Naive thymus-derived CD4-positive, alpha-beta T cell (primary cell): ENCODE measurements around the gene ATP6AP2. TPM values are rescaled to one million over a fixed set of nuclear protein-coding genes. Genes with fewer than 3 reads are reported as not detected.
"Not testable (repeated sequence)": the region's sequence is repeated elsewhere in the genome, so short reads cannot be mapped to it uniquely, and the experiment has no call there.

Experiments used
- ATAC-seq: fragments of 150-1000 bp; cut with Tn5 transposase; 2 replicates; pipeline ENCODE4 v1.10.0; 2021; ENCODE audit warnings: mild to moderate bottlenecking, moderate library complexity
- CTCF ChIA-PET: fragments of 350-600 bp; sonication (Branson Sonifier 250); formaldehyde crosslinking; loops from one replicate; lab custom pipeline; 2021; ENCODE audit warnings: antibody characterized with exemption; lab: Charles Lee
- POLR2A ChIA-PET: fragments of 350-600 bp; sonication (Branson Sonifier 250); formaldehyde crosslinking; loops from one replicate; lab custom pipeline; 2021; ENCODE audit warnings: antibody characterized with exemption, inconsistent platforms; lab: Charles Lee
- DNase-seq, 9 donors: peaks; one replicate each; pipeline versions ENCODE4 v3.0.0 to v3.0.0-alpha.2; 2020 to 2022; ENCODE audit warnings: mixed read lengths in 1 of 9
- H3K27ac ChIP-seq: one replicate; pipeline ENCODE4 v1.7.0; 2013; ENCODE audit warnings: mild to moderate bottlenecking, low read depth, low read length, moderate library complexity
- H3K27me3 ChIP-seq, 2 donors: one replicate each; pipeline ENCODE4 v1.7.0; 2013; ENCODE audit warnings: low read length in 2 of 2, mild to moderate bottlenecking in 2 of 2, moderate library complexity in 2 of 2; ENCODE audit not compliant: control insufficient read depth in 2 of 2, insufficient read depth in 2 of 2
- H3K36me3 ChIP-seq, 3 experiments: 1 replicate in 2 of 3; 2 replicates in 1 of 3; pipeline ENCODE4 v1.7.0; 2013; ENCODE audit warnings: low read length in 3 of 3, mild to moderate bottlenecking in 3 of 3, moderate library complexity in 1 of 3; ENCODE audit not compliant: insufficient read depth in 3 of 3, control insufficient read depth in 2 of 3
- H3K4me1 ChIP-seq, 2 donors: one replicate each; pipeline ENCODE4 v1.7.0; 2013; ENCODE audit warnings: low read length in 2 of 2, mild to moderate bottlenecking in 2 of 2, moderate library complexity in 1 of 2; ENCODE audit not compliant: control insufficient read depth in 2 of 2, insufficient read depth in 2 of 2
- H3K4me3 ChIP-seq: 2 replicates; pipeline ENCODE4 v1.7.0; 2013; ENCODE audit warnings: mild to moderate bottlenecking, low read length
- H3K9me3 ChIP-seq, 3 experiments: 1 replicate in 2 of 3; 2 replicates in 1 of 3; pipeline ENCODE4 v1.7.0; 2013; ENCODE audit warnings: low read length in 3 of 3; ENCODE audit not compliant: control insufficient read depth in 2 of 3
- H3K27ac Mint-ChIP-seq, 9 donors: one replicate each; pipeline ENCODE4 v1.8.0; 2020 to 2022; ENCODE audit warnings: mixed read lengths in 9 of 9, mild to moderate bottlenecking in 8 of 9, moderate library complexity in 5 of 9, inconsistent platforms in 2 of 9
- H3K27me3 Mint-ChIP-seq, 5 donors: one replicate each; pipeline ENCODE4 v1.8.0; 2021 to 2022; ENCODE audit warnings: mixed read lengths in 5 of 5, mild to moderate bottlenecking in 1 of 5
- H3K36me3 Mint-ChIP-seq, 5 donors: one replicate each; pipeline ENCODE4 v1.8.0; 2020 to 2022; ENCODE audit warnings: mixed read lengths in 5 of 5, mild to moderate bottlenecking in 3 of 5, inconsistent platforms in 1 of 5
- H3K4me1 Mint-ChIP-seq, 7 donors: one replicate each; pipeline ENCODE4 v1.8.0; 2020 to 2022; ENCODE audit warnings: mixed read lengths in 7 of 7, mild to moderate bottlenecking in 3 of 7, inconsistent platforms in 1 of 7
- H3K4me3 Mint-ChIP-seq, 10 donors: one replicate each; pipeline ENCODE4 v1.8.0; 2020 to 2022; ENCODE audit warnings: mild to moderate bottlenecking in 10 of 10, mixed read lengths in 10 of 10, moderate library complexity in 6 of 10, inconsistent platforms in 2 of 10
- H3K9me3 Mint-ChIP-seq, 11 donors: one replicate each; pipeline ENCODE4 v1.8.0; 2020 to 2022; ENCODE audit warnings: mixed read lengths in 11 of 11, mild to moderate bottlenecking in 4 of 11, inconsistent platforms in 1 of 11, moderate library complexity in 1 of 11
- intact Hi-C, 2 donors: fragments of 100-400 bp; cut with micrococcal nuclease; formaldehyde crosslinking; loops; one replicate each; pipeline ENCODE4 v1.15.1; 2023
- polyA plus RNA-seq, 2 donors: library from polyadenylated mRNA; unstranded; fragments of 300-500 nt; fragmentation: Illumina TruSeq; gene quantifications; one replicate each; pipeline ENCODE4 v1.2.3, GENCODE V29; 2021
- total RNA-seq, 6 experiments: library from RNA in 5 of 6; stranded (reverse) in 5 of 6; gene quantifications; 1 replicate in 5 of 6; 2 replicates in 1 of 6; pipeline ENCODE4 v1.2.3 and lab custom pipeline; 2021 to 2026

ATP6AP2 gene
- total and polyA plus RNA-seq, 7 experiments from 2014 or later: 72.0 to 195 (median 87.6) TPM

DNA sequence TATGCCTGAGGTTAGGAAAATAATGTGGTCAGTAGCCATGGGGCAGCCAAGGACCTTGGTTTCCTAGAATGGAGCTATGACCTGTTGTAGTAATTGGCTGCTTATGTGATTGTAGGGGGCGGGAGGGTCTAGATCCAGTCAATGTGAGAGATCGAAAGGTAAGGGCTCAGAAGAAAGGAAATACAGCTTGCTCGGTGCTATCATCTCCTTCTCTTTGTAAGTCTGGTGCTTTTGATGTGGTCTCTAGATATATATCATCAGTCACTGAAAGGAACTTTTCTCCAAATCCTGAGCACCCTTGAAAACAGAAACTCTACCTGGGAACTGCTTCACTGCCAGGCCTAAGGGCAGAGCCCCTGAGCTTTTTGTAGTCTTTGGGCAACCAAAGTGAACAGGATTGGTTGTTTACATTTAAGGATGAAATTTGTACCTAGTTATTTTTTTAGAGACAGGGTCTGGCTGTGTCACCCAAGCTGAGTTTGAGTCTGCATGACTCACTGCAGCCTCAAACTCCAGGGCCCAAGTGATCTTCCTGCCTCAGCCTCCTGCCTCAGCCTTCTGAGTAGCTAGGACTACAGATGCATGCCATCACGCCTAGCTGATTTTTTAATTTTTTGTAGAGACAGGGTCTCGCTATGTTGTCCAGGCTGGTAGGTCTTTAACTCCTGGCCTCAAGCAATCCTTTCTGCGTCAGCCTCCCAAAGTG lies 9.0 kb downstream of the ATP6AP2 start:
- peak in 7 of 9 donors; percentile 45 to 72 (median 59) for DNase-seq
- Mint-ChIP-seq H3K27ac (peak overlapping the region; percentile 24 to 84 (median 68)), H3K36me3 (peaks cover 6 to 17% (median 8%) of the 10 kb centered on the region in 5 donors), H3K4me1 (peaks cover 14 to 63% (median 41%) of the 10 kb centered on the region in 7 donors), H3K4me3 (peak overlapping the region; percentile 39 to 74 (median 56))
- H3K27me3 ChIP-seq, H3K9me3 ChIP-seq, H3K4me3 ChIP-seq, H3K9me3 Mint-ChIP-seq, H3K27me3 Mint-ChIP-seq: not testable (repeated sequence)
- Histone ChIP-seq H3K36me3 (peaks cover 0 to 24% (median 0%) of the 10 kb centered on the region in 3 experiments), H3K27ac (peak overlapping the region; percentile 18), H3K4me1 (peaks cover 0 to 12% of the 10 kb centered on the region in 2 donors)
- peak; percentile 97 for ATAC-seq
- intact Hi-C loops: loop anchor here (1.0 to 10.0 kb wide), 6 partner anchors 8 to 1785 kb away; partner anchors contain the start of genes ATP6AP2 (in 1 of the 2), MID1IP1 (in 1 of the 2) and USP9X (in 1 of the 2)
- POLR2A ChIA-PET: interaction anchor here (0.6 to 1.0 kb wide), 2 partner anchors 9 kb away, joined by 3 read pairs; partner anchors contain the start of gene ATP6AP2
- CTCF ChIA-PET: interaction anchor here (0.6 to 1.6 kb wide), 2 partner anchors 45 to 670 kb away, joined by 3 to 4 read pairs; no protein-coding TSS in a partner anchor

DNA sequence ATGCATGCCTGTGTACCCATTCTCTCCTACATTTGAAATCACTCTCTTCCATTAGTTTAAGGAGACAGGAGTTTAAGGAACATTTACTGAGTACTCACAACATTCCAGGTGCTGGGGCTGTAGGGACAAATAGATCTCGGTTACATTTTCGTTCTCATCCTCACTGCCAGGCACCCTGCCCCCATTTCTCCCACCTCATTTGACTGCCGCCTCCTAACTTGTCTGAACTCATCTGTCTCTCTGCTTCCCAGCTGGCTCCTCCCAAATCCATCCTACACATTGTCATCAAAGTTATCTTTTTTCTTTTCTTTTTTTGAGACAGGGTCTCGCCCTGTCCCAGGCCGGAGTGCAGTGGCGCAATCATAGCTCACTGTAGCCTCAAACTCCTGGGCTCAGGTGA lies 22.7 kb downstream of the ATP6AP2 start:
- ChIA-PET POLR2A (no interaction called here), CTCF (interaction anchor here (0.6 to 0.7 kb wide), 2 partner anchors 59 to 63 kb away, joined by 3 read pairs; no protein-coding TSS in a partner anchor)
- H3K27ac Mint-ChIP-seq: peak overlapping the region in 2 of 9 donors; percentile 19 to 51

DNA sequence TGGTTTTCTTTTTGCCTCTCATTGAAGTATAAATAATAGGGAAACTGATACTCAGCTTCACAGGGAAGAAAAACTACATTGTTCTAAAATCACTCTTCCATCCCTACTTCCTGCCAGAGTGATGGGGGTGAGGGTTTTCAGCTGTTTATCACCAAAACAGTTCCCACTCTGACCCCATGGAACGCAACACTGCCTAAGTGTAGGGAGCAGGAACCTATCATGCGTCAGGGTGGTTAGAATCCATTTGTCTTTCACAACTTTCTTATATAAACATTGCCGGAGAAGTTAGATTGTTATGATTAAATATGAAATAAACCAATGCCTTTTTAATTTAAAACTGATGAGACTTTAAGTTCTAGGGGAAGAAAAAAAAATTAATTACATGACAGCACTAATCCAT lies 26.6 kb downstream of the ATP6AP2 start:
- no peak for DNase-seq
- H3K36me3 Mint-ChIP-seq: peaks cover 0 to 9% (median 6%) of the 10 kb centered on the region in 5 donors
- ATAC-seq: no peak
- ChIA-PET POLR2A (no interaction called here), CTCF (no interaction called here)
- peaks cover 0 to 2% (median 0%) of the 10 kb centered on the region in 7 donors for H3K4me1 Mint-ChIP-seq
- intact Hi-C loops: no loop called here
- H3K4me3 ChIP-seq: no peak overlapping the region
- no peaks in the 10 kb centered on the region for H3K4me1 ChIP-seq
- H3K36me3 ChIP-seq: peaks cover 0 to 4% (median 0%) of the 10 kb centered on the region in 3 experiments
- H3K27me3 ChIP-seq: no peaks in the 10 kb centered on the region
- H3K27ac ChIP-seq: no peak overlapping the region
- no peak overlapping the region for H3K27ac Mint-ChIP-seq
- H3K27me3 Mint-ChIP-seq: no peaks in the 10 kb centered on the region
- no peaks in the 10 kb centered on the region for H3K9me3 Mint-ChIP-seq
- H3K9me3 ChIP-seq: no peaks in the 10 kb centered on the region
- no peak overlapping the region for H3K4me3 Mint-ChIP-seq

More for the DNA sequence above, 22.7 kb downstream of the ATP6AP2 start:
- Mint-ChIP-seq H3K27me3 (no peaks in the 10 kb centered on the region), H3K4me3 (no peak overlapping the region), H3K36me3 (peaks cover 0 to 24% (median 10%) of the 10 kb centered on the region in 5 donors), H3K9me3 (no peaks in the 10 kb centered on the region), H3K4me1 (peaks cover 0 to 2% (median 0%) of the 10 kb centered on the region in 7 donors)
- DNase-seq: no peak
- Histone ChIP-seq H3K4me1 (no peaks in the 10 kb centered on the region), H3K4me3 (no peak overlapping the region), H3K9me3 (no peaks in the 10 kb centered on the region), H3K36me3 (peaks cover 7 to 20% (median 12%) of the 10 kb centered on the region in 3 experiments), H3K27me3 (no peaks in the 10 kb centered on the region), H3K27ac (no peak overlapping the region)
- no peak for ATAC-seq
- intact Hi-C loops: no loop called here

DNA sequence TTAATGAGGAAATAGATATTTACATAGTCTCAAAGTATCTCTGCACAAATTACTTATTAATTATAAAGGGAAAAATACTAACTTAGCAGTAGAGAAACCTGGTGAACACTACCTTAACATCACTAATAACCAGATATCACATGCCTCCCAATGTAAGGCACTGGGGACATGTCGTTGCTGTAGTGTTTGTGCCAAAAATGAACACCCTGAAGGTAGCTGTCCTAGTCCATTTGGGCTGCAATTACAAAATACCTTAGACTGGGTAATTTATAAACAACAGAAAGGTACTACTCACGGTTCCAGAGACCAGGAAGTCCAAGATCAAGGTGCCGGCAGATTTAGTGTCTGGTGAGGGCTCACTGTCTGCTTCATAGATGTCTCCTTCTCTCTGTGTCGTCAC lies 31.7 kb downstream of the ATP6AP2 start:
- Mint-ChIP-seq H3K4me1 (no peaks in the 10 kb centered on the region), H3K4me3 (no peak overlapping the region), H3K9me3 (no peaks in the 10 kb centered on the region), H3K36me3 (no peaks in the 10 kb centered on the region), H3K27me3 (no peaks in the 10 kb centered on the region), H3K27ac (no peak overlapping the region)
- intact Hi-C loops: no loop called here
- Histone ChIP-seq H3K9me3 (no peaks in the 10 kb centered on the region), H3K36me3 (no peaks in the 10 kb centered on the region), H3K4me1 (no peaks in the 10 kb centered on the region), H3K27ac (no peak overlapping the region), H3K4me3 (no peak overlapping the region), H3K27me3 (no peaks in the 10 kb centered on the region)
- POLR2A ChIA-PET: no interaction called here
- DNase-seq (no peak), ATAC-seq (no peak)
- CTCF ChIA-PET: no interaction called here

DNA sequence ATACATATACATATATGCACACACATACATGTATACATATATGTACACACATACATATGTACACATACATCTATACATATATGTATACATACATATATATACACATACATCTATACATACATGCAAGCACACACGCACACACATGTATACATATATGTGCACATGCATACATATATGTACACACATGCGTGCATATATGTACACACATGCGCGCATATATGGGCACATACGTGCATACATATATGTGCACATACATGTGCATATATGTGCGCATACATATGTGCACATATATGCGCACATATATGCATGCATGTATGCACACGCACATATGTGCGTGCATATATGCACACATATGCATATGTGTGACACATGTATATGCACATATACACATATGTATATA lies 35.2 kb downstream of the ATP6AP2 start:
- H3K4me1 ChIP-seq: no peaks in the 10 kb centered on the region
- H3K4me3 ChIP-seq: no peak overlapping the region
- no peaks in the 10 kb centered on the region for H3K27me3 ChIP-seq
- Mint-ChIP-seq H3K9me3 (no peaks in the 10 kb centered on the region), H3K27me3 (no peaks in the 10 kb centered on the region), H3K27ac (no peak overlapping the region), H3K36me3 (no peaks in the 10 kb centered on the region), H3K4me3 (no peak overlapping the region), H3K4me1 (no peaks in the 10 kb centered on the region)
- no peak for DNase-seq
- intact Hi-C loops: no loop called here
- no peaks in the 10 kb centered on the region for H3K9me3 ChIP-seq
- no peak overlapping the region for H3K27ac ChIP-seq
- ChIA-PET CTCF (no interaction called here), POLR2A (no interaction called here)
- no peak for ATAC-seq
- no peaks in the 10 kb centered on the region for H3K36me3 ChIP-seq

DNA sequence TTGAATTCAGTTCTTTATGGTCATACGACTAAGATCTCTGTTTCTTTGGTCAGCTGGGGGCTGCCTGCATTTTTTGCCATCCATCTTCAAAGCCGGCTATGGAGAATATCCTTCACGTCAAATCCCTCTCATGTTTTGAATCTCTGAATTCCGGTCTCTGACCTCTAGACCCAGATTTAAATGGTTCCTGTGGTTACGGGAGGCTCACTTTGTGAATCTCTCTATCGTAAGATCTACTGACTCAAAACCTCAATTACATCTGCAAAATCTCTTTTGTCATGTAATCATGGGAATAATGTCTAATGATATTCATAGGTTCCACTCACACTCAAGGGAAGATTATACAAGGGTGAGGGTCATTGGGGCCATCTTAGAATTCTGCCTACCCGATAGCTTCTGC lies 36.8 kb downstream of the ATP6AP2 start:
- Mint-ChIP-seq H3K27ac (no peak overlapping the region), H3K4me1 (no peaks in the 10 kb centered on the region), H3K36me3 (peaks cover 0 to 5% (median 0%) of the 10 kb centered on the region in 5 donors), H3K4me3 (no peak overlapping the region), H3K27me3 (no peaks in the 10 kb centered on the region), H3K9me3 (no peaks in the 10 kb centered on the region)
- Histone ChIP-seq H3K9me3 (no peaks in the 10 kb centered on the region), H3K4me3 (no peak overlapping the region), H3K27me3 (no peaks in the 10 kb centered on the region), H3K36me3 (no peaks in the 10 kb centered on the region), H3K27ac (no peak overlapping the region), H3K4me1 (no peaks in the 10 kb centered on the region)
- intact Hi-C loops: no loop called here
- CTCF ChIA-PET: no interaction called here
- ATAC-seq (no peak), DNase-seq (no peak)
- POLR2A ChIA-PET: no interaction called here
